Measurements from ENCODE around the gene RAD51B.
"Not testable (repeated sequence)": the region's sequence is repeated elsewhere in the genome, so short reads cannot be mapped to it uniquely, and the experiment has no call there.

The RAD51B gene

GRCh38 chr14:68176687-68177086 is 357.1 kb downstream of the RAD51B start:
- TF ChIP-seq CTCF (IDR thresholded peaks at IDR 0.05; ENCODE audit: unreplicated experiment in 3 of 3), result no peak
- H3K27ac Mint-ChIP-seq, result peak overlapping the region in 2 of 3 experiments; percentile 60 to 99
- H3K9me3 Mint-ChIP-seq, result no peaks in the 10 kb centered on the region
- no peaks in the 10 kb centered on the region for H3K27me3 Mint-ChIP-seq (ENCODE audit: low read depth)
- no peaks in the 10 kb centered on the region for H3K36me3 Mint-ChIP-seq (ENCODE audit: low read depth)
- no peak overlapping the region for H3K4me3 Mint-ChIP-seq
- peaks cover 87% of the 10 kb centered on the region for H3K4me1 Mint-ChIP-seq

GRCh38 chr14:68177728-68178127 is 358.1 kb downstream of the RAD51B start:
- peaks cover 87% of the 10 kb centered on the region for H3K4me1 Mint-ChIP-seq
- no peaks in the 10 kb centered on the region for H3K9me3 Mint-ChIP-seq

GRCh38 chr14:68178282-68178681 is 358.7 kb downstream of the RAD51B start:
- no peaks in the 10 kb centered on the region for H3K9me3 Mint-ChIP-seq
- no peaks in the 10 kb centered on the region for H3K36me3 Mint-ChIP-seq (ENCODE audit: low read depth)
- H3K27ac Mint-ChIP-seq, result peak overlapping the region; percentile 78 to 99 (median 94)
- no peaks in the 10 kb centered on the region for H3K27me3 Mint-ChIP-seq (ENCODE audit: low read depth)
- H3K4me3 Mint-ChIP-seq, result no peak overlapping the region
- no peak for TF ChIP-seq CTCF (IDR thresholded peaks at IDR 0.05; ENCODE audit: unreplicated experiment in 3 of 3)
- H3K4me1 Mint-ChIP-seq, result peaks cover 85% of the 10 kb centered on the region

More at GRCh38 chr14:68177728-68178127, 358.1 kb downstream of the RAD51B start:
- TF ChIP-seq CTCF (IDR thresholded peaks at IDR 0.05; ENCODE audit: unreplicated experiment in 3 of 3), result no peak
- peak overlapping the region; percentile 78 to 99 (median 94) for H3K27ac Mint-ChIP-seq
- no peak overlapping the region for H3K4me3 Mint-ChIP-seq
- no peaks in the 10 kb centered on the region for H3K36me3 Mint-ChIP-seq (ENCODE audit: low read depth)
- no peaks in the 10 kb centered on the region for H3K27me3 Mint-ChIP-seq (ENCODE audit: low read depth)

- no peaks in the 10 kb centered on the region for H3K27me3 Mint-ChIP-seq (ENCODE audit: low read depth)
- H3K36me3 Mint-ChIP-seq (ENCODE audit: low read depth), result no peaks in the 10 kb centered on the region
- no peaks in the 10 kb centered on the region for H3K9me3 Mint-ChIP-seq
- no peak for TF ChIP-seq CTCF (IDR thresholded peaks at IDR 0.05; ENCODE audit: unreplicated experiment in 3 of 3)
- peaks cover 59% of the 10 kb centered on the region for H3K4me1 Mint-ChIP-seq
- H3K27ac Mint-ChIP-seq, result peak overlapping the region; percentile 29 to 99 (median 67)
- H3K4me3 Mint-ChIP-seq, result no peak overlapping the region
Measured at GRCh38 chr14:68181519-68182326, 362.1 kb downstream of the RAD51B start.

- Mint-ChIP-seq H3K36me3 (ENCODE audit: low read depth) (no peaks in the 10 kb centered on the region), H3K4me1 (peaks cover 54% of the 10 kb centered on the region), H3K9me3 (no peaks in the 10 kb centered on the region), H3K27me3 (ENCODE audit: low read depth) (no peaks in the 10 kb centered on the region), H3K4me3 (no peak overlapping the region), H3K27ac (peak overlapping the region; percentile 43 to 99 (median 67))
- TF ChIP-seq CTCF (IDR thresholded peaks at IDR 0.05; ENCODE audit: unreplicated experiment in 3 of 3), result no peak
Measured at GRCh38 chr14:68182492-68182891, 362.9 kb downstream of the RAD51B start.

- peaks cover 28% of the 10 kb centered on the region for H3K4me1 Mint-ChIP-seq
Measured at GRCh38 chr14:68186500-68187276, 367.1 kb downstream of the RAD51B start.

More at GRCh38 chr14:68186500-68187276, 367.1 kb downstream of the RAD51B start:
- H3K36me3 Mint-ChIP-seq (ENCODE audit: low read depth); H3K9me3 Mint-ChIP-seq; H3K27me3 Mint-ChIP-seq (ENCODE audit: low read depth); H3K4me3 Mint-ChIP-seq: not testable (repeated sequence)
- H3K27ac Mint-ChIP-seq, result peak overlapping the region in 1 of 3 experiments; percentile 72

Data from nephron (organoid).